A204.1 (cell line): Measurements from ENCODE around the gene CD300LF.

Source experiments
- FAIRE-seq: peaks from 2 replicates; lab custom pipeline; 2012; peaks lifted over from hg19 to GRCh38; lab: Jason Lieb, UNC

CD300LF gene

GRCh38 chr17:74712756-74713155 lies at the start of gene CD300LF:
TSS of gene CD300LF (minus strand) at chr17:74712923. CDS start at chr17:74712866, 57 bp downstream.
- FAIRE-seq: no peak

- FAIRE-seq: no peak
Measured at GRCh38 chr17:74761931-74762330, 49.2 kb upstream of the CD300LF start.

DNA sequence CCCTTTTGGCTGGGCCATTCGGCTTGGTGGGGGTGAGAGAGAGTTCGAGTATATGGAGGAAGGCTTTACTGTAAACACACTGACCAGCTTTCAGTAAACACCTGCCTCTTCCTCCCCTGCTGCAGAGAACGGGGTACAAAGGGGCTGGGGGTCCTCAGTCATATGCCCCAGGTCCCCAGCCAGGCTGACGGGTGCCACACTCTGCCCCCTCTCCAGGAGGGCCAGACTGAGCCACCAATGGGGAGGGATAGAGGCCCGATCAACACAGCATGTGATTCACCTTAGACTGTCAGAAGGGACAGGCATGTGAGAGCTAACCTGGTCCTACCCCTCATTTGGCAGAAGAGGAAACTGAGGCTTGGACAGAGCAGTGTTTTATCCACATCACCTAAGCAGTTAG lies 48.7 kb upstream of the CD300LF start:
- FAIRE-seq: no peak

DNA sequence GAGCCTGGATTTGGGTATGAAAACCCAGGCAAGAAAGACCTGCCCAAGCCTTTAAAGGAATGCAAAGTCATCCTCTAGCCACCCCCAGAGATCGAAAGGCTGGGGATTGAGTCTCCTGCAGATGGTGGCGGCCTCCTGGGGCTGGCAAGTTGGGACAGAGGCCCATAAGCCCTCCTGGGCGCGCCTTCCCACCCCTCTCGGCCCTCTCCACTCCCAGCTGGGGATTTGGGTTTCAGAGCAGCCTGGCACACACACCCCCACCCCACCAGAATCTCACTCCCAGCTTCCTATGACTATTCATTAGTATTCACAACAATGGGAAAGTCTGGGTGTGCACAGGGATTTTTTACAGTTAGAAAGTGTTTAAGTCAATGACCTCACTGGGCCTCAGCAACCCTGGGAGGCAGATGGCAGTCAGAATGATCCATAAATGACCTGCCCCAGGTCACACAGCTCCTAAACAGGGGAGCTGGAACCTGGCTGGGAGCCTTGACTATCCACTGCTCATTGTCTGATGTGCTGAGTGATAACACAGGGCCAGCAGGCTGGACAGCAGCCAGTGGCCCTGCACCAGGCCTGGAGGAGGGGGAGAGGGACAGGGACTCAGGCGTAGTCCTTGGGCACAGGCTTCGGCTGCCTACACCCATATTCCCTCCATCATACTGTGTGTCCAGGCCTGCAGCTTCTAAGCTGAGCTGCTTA lies 47.8 kb upstream of the CD300LF start:
- no peak for FAIRE-seq

GRCh38 chr17:74759941-74760340 lies 47.2 kb upstream of the CD300LF start:
- FAIRE-seq: no peak

DNA sequence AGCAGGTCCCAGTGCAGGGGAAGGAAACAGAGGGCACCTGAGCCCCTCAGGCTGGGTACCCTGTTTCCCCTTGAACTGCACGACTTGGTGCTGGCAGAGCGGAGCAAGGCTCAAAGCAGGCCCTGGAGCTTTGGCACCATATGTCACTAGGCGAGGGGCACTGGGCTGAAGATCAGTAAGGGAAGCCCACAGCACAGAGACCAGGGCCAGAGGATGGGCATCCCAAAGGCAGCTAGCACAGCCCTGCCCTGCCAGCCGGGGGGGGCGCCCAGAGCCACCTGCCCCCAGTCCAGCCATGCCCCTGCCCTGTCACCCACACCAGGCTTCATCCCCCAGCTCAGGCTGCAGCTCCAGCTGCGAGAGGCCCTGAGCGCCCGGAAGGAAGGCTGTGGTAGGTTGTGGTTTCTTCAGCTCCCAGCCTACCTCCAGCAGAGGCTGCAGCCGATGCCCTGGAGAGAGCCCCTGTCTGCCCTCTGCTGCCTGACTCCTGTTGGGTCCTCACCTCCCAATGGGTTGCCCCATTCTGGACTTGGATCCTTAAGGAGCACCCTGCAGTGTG lies 46.6 kb upstream of the CD300LF start:
- no peak for FAIRE-seq

DNA sequence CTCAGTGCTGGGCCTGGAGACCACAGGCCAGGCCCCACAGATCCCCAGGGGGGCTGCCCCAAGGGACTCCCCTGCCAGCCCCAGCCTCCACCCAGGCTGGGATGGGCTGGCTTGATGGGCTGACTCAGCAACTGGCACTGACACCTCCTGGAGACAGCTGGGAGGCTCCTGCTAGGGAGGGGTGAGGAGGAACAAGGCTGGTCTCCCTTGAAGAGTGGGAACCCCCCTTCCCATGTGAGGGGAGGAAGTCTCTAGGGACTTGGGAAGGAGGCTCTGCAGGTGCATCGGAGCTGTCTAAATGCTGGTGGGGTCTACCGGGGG lies 46.1 kb upstream of the CD300LF start:
- no peak for FAIRE-seq

- FAIRE-seq: no peak
Measured at GRCh38 chr17:74757931-74758847, 45.5 kb upstream of the CD300LF start.

DNA sequence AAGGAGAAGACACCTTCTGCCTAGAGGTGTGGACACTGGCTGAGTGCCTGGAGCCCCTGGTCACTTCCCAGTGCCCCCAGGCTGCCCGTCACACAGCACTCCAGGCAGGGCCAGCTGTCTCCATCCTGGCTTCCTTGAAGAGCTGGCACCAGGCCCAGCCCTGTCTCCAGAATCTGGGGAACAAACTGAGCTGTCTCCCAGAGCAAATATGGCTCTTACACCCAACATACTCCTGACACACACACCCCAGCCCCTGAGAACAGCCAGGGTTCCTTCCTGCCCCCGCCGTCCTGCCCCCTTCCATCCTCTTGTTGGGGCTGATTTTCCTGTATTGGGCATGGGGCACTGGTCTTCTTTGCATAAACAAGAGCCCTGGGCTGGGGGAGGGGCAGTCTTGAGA lies 44.8 kb upstream of the CD300LF start:
- no peak for FAIRE-seq

GRCh38 chr17:74756891-74757290 lies 44.2 kb upstream of the CD300LF start:
- no peak for FAIRE-seq

DNA sequence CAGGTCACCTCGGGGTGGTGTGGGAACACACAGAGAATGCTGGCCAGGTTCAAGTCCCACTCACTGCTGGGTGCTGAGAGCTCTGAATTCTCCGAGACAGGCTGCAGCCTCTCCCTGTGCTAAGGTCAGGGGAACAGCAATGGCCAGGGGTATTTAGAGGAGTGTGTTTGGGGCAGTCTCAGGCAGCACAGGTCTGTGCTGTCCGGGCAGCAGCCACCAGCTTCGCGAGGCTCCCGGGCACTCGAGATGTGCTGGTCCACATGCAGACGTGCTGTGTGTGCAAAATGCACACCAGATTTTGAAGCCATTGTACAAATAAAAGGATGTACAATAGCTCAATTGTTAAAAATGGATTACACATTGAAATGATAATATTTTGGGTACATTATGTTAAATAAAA lies 42.8 kb upstream of the CD300LF start:
- no peak for FAIRE-seq

- no peak for FAIRE-seq
Measured at GRCh38 chr17:74754832-74755231, 42.1 kb upstream of the CD300LF start.

- no peak for FAIRE-seq
Measured at GRCh38 chr17:74752822-74753401, 40.2 kb upstream of the CD300LF start.

- FAIRE-seq: no peak
Measured at GRCh38 chr17:74752415-74752814, 39.7 kb upstream of the CD300LF start.

DNA sequence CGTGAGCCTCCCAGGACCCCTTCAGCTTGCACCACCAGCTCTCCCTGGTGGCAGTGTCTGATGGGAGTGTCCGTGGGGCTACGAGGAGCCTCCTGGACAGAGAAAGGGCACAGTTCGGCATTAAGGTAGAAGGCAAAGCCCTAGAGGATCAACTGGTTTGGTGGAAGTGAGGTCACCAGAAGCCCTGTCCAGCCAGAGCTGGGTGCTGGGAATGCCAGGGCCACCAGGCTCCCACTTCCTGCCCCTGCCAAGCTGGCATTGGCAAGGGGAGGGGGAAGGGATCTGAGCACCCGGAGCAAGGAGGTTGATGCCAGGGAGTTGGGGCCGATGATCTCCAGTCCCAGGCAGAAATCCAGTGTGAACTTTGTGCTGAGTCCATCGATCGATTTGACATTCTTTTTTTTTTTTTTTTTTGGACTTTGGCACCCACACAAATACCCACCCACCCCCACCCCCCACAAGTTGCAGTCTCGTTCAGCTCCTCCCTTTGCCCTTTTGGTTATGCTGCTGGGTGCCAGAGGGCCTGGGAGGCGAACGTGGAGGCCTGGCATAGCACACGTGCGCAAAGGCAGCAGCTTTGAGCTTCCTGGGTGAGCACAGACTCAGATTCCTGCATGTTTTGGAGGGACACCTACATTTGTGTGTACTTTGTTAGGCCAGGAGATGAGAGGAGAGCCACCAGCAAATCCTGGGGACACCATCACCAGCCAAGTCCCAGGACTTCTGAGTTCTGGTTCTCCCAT lies 37.8 kb upstream of the CD300LF start:
- FAIRE-seq: no peak

DNA sequence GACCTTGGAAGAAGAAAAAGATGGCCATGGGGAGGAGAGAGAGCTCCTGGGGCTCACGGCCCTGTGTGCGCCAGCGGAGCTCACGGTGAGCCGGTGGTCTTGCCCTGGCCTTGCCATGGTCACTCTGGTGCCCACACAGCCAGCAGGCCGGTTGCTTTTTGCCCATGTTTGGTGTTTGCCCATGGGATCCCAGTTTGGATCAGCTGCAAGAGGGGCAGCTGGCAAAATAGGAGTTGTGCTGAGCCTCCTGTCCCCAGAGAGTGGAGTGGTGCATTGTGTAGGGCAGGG lies 37.3 kb upstream of the CD300LF start:
- FAIRE-seq: no peak

DNA sequence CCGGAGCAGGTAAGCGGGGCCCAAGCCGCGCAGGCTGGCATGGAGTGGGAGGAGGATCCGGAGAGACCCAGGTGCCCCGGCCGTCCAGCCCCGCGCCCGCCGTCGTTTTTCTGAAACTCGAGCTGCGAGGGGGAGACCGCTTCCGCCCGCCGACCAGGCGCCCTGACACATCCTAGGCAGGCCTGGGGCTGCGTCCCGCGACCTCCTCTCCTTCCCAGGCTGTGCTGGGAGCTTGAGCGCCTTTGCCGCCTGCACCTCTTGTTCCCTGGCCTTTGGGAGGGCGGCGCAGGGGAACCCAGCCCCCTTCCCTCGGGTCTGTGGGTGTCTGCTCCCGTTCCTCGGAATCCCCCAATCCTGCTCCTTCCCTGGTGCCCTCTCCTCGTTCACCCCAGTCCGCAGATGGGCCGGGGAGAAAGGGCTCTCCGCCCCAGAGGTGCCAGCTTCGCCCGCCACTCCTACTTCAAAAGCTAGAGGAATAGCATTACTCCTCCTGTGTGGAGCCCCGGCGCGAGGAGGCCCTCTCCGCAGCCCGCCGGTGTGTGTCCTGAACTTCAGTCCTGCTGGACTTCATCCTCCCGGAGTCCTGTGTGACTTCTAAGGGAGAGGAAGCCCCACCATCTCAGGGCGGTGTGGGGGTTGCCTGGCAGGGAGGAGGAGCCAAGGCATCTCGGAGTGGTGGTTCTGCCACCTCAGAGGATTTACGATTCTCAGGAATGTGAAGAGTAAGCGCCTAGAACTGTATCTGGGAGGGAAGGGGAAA lies 36.7 kb upstream of the CD300LF start:
- no peak for FAIRE-seq

GRCh38 chr17:74748529-74749278 lies 36.0 kb upstream of the CD300LF start, which contains the start of gene NHERF1:
TSS of gene NHERF1 (plus strand) at chr17:74748628. CDS start at chr17:74748847, 219 bp downstream.
- no peak for FAIRE-seq

DNA sequence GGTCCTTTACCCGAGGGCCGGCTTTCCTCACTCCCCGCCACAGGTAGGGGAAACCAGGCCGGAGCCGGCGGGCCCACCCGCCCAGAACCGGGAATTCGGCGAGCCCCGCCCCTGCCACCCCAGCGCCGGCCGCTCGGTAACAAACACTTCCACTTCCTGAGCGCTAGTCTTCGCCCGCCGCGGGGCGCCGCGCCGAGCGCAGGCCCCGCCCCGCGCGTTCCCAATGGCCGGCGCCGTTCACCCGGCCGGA lies 35.5 kb upstream of the CD300LF start:
- FAIRE-seq: no peak

DNA sequence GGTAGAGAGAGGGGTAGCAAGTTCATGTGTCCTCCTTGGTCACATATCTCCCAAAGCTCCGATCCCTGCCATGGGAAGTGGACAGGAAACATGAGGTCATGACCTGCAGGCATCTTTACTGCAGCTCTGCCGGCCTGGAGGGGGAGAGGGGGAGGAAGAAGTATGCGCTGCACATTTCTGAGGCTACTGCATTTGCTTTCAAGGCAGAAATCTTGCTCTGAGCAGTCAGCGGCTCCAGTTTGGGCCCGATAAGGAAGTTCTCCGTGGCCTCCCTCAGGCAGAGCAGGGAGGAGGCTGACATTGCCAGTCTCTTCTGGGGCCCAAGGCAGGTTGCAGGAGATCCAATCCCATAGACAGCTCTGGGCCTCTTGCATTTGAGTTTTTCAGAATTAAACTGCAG lies 34.2 kb upstream of the CD300LF start:
- FAIRE-seq: no peak

DNA sequence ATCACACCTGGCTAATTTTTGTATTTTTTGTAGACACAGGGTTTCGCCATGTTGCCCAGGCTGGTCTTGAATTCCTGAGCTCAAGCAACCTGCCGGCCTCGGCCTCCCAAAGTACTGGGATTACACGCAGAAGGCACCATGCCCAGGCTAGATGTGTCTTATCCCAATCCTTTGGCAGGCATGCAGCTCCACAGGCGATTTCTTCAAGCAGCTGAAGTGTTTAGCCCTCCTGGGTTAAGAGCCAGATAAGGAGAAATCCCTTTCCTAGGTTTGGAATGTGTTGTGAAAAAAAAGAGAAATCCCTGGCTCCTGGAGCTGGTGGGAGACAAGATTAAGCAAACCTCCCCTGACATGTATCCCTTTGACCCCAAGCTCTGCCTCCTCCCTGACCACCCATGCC lies 33.7 kb upstream of the CD300LF start:
- no peak for FAIRE-seq
